ENCODE data around the gene RHBDL1.

Gene RHBDL1

GRCh38 chr16:721765-722540 is 46.5 kb downstream of the RHBDL1 start:
- DNase-seq: no peak

- no peak for DNase-seq
Observed at GRCh38 chr16:722835-723633, 47.6 kb downstream of the RHBDL1 start.

- DNase-seq: no peak
Observed at GRCh38 chr16:723695-724094, 48.2 kb downstream of the RHBDL1 start.

GRCh38 chr16:724188-725040 is 48.9 kb downstream of the RHBDL1 start:
- DNase-seq: no peak

GRCh38 chr16:725041-725376 is 49.5 kb downstream of the RHBDL1 start:
- no peak for DNase-seq

GRCh38 chr16:725463-726187 is 50.2 kb downstream of the RHBDL1 start:
- DNase-seq: no peak

- DNase-seq: no peak
Observed at GRCh38 chr16:726188-726437, 50.6 kb downstream of the RHBDL1 start.

GRCh38 chr16:726438-727290 is 51.2 kb downstream of the RHBDL1 start, which contains the start of the genes CCDC78 and HAGHL:
Gene CCDC78 (minus strand): TSS chr16:726443. CDS start chr16:726367, 76 bp downstream.
Gene HAGHL (plus strand): TSS chr16:727106. CDS start chr16:727510, 404 bp downstream.
- DNase-seq: peak; percentile 38 to 39

GRCh38 chr16:727291-727977 is 52.0 kb downstream of the RHBDL1 start:
- DNase-seq: peak; percentile 10 to 22

Data from AML-193 (cell line).